GM21423 (cell line): ENCODE data around the gene LTBP1.
"Not testable (repeated sequence)": the region's sequence is repeated elsewhere in the genome, so short reads cannot be mapped to it uniquely, and the experiment has no call there.

Experiments
- ATAC-seq: cut with Tn5 transposase; IDR thresholded peaks from one replicate; pipeline ENCODE4 v1.9.1; 2021; ENCODE audit warnings: mild to moderate bottlenecking, moderate library complexity; ENCODE audit not compliant: unreplicated experiment

Gene LTBP1

GRCh38 chr2:32958821-32959220, 12.1 kb downstream of the LTBP1 start:
- ATAC-seq, result no peak

GRCh38 chr2:32960238-32960637, 13.5 kb downstream of the LTBP1 start:
- no peak for ATAC-seq

GRCh38 chr2:32960647-32961403, 14.1 kb downstream of the LTBP1 start:
- no peak for ATAC-seq

GRCh38 chr2:32962690-32963089, 15.9 kb downstream of the LTBP1 start:
- ATAC-seq, result no peak

GRCh38 chr2:32963941-32964340, 17.2 kb downstream of the LTBP1 start:
- no peak for ATAC-seq

GRCh38 chr2:32965523-32966171, 18.9 kb downstream of the LTBP1 start:
- no peak for ATAC-seq

GRCh38 chr2:32969444-32970162, 22.9 kb downstream of the LTBP1 start:
- no peak for ATAC-seq

- not testable (repeated sequence) for ATAC-seq
Observed at GRCh38 chr2:32973772-32974171, 27.0 kb downstream of the LTBP1 start.

GRCh38 chr2:32976409-32977063, 29.8 kb downstream of the LTBP1 start:
- ATAC-seq, result no peak

GRCh38 chr2:32977228-32977758, 30.5 kb downstream of the LTBP1 start:
- ATAC-seq, result no peak

GRCh38 chr2:32981612-32982011, 34.9 kb downstream of the LTBP1 start:
- no peak for ATAC-seq

- not testable (repeated sequence) for ATAC-seq
Observed at GRCh38 chr2:32983193-32983924, 36.6 kb downstream of the LTBP1 start.

GRCh38 chr2:32986480-32986879, 39.7 kb downstream of the LTBP1 start:
- no peak for ATAC-seq

GRCh38 chr2:32988525-32988924, 41.8 kb downstream of the LTBP1 start:
- ATAC-seq, result no peak

- no peak for ATAC-seq
Observed at GRCh38 chr2:32990556-32990955, 43.8 kb downstream of the LTBP1 start.

- ATAC-seq, result no peak
Observed at GRCh38 chr2:32991091-32991845, 44.5 kb downstream of the LTBP1 start.

GRCh38 chr2:32993005-32993539, 46.3 kb downstream of the LTBP1 start:
- ATAC-seq, result no peak

GRCh38 chr2:32997705-32998104, 51.0 kb downstream of the LTBP1 start:
- no peak for ATAC-seq

GRCh38 chr2:33000986-33001385, 54.2 kb downstream of the LTBP1 start:
- ATAC-seq, result no peak
